Common myeloid progenitor, CD34-positive (primary cell): ENCODE results near the gene INAVA.
"Not testable (repeated sequence)": the region's sequence is repeated elsewhere in the genome, so short reads cannot be mapped to it uniquely, and the experiment has no call there.

Experiments used
- CTCF ChIA-PET: fragments of 350-600 bp; sonication (Branson Sonifier 250); formaldehyde crosslinking; loops from one replicate; lab custom pipeline; 2021; ENCODE audit warnings: antibody characterized with exemption; lab: Charles Lee
- POLR2A ChIA-PET: fragments of 350-600 bp; sonication (Branson Sonifier 250); formaldehyde crosslinking; loops from one replicate; lab custom pipeline; 2021; ENCODE audit warnings: antibody characterized with exemption; lab: Charles Lee
- DNase-seq, 3 donors: peaks; one replicate each; pipeline versions ENCODE4 v3.0.0 to v3.0.0-alpha.2; 2013
- H3K27ac ChIP-seq, 2 experiments: 1 replicate in 1 of 2; 2 replicates in 1 of 2; pipeline ENCODE4 v1.7.0; 2013; ENCODE audit warnings: inconsistent platforms in 2 of 2, low read length in 2 of 2, mild to moderate bottlenecking in 2 of 2, low read depth in 1 of 2, moderate library complexity in 1 of 2; ENCODE audit not compliant: severe bottlenecking in 2 of 2, insufficient read depth in 1 of 2, poor library complexity in 1 of 2
- H3K27me3 ChIP-seq, 5 experiments: replicated peaks in 2 of 5; 1 replicate in 3 of 5; 2 replicates in 2 of 5; pipeline versions ENCODE4 v1.6.1 to v1.7.0; 2013; ENCODE audit warnings: low read length in 4 of 5, mild to moderate bottlenecking in 2 of 5, moderate library complexity in 2 of 5, inconsistent platforms in 1 of 5; ENCODE audit not compliant: insufficient read depth in 5 of 5, control insufficient read depth in 4 of 5
- H3K36me3 ChIP-seq, 4 experiments: 1 replicate in 2 of 4; 2 replicates in 2 of 4; pipeline versions ENCODE4 v1.6.1 to v1.7.0; 2013; ENCODE audit warnings: low read length in 3 of 4, control low read depth in 1 of 4, mild to moderate bottlenecking in 1 of 4; ENCODE audit not compliant: control insufficient read depth in 4 of 4, insufficient read depth in 4 of 4
- H3K4me1 ChIP-seq, 4 experiments: 1 replicate in 3 of 4; 2 replicates in 1 of 4; pipeline versions ENCODE4 v1.6.1 to v1.7.1; 2013; ENCODE audit warnings: low read length in 3 of 4, mild to moderate bottlenecking in 3 of 4, control low read depth in 1 of 4, inconsistent platforms in 1 of 4, moderate library complexity in 1 of 4; ENCODE audit not compliant: control insufficient read depth in 4 of 4, insufficient read depth in 4 of 4; ENCODE audit errors: control extremely low read depth in 1 of 4
- H3K4me3 ChIP-seq, 7 experiments: 1 replicate in 4 of 7; 2 replicates in 3 of 7; pipeline versions ENCODE4 v1.5.1 to v1.7.0; 2013; ENCODE audit warnings: mild to moderate bottlenecking in 7 of 7, low read length in 6 of 7, moderate library complexity in 6 of 7, inconsistent platforms in 2 of 7, low read depth in 2 of 7, control low read depth in 1 of 7; ENCODE audit not compliant: insufficient read depth in 4 of 7, control insufficient read depth in 1 of 7; ENCODE audit errors: extremely low read depth in 1 of 7
- H3K9me3 ChIP-seq, 5 experiments: 1 replicate in 4 of 5; 2 replicates in 1 of 5; pipeline versions ENCODE4 v1.6.1 to v1.7.1; 2013; ENCODE audit warnings: low read length in 4 of 5, mild to moderate bottlenecking in 2 of 5, inconsistent platforms in 1 of 5, low read depth in 1 of 5, moderate library complexity in 1 of 5; ENCODE audit not compliant: control insufficient read depth in 4 of 5, insufficient read depth in 2 of 5; ENCODE audit errors: control extremely low read depth in 1 of 5
- WGBS: methylation state at CpG from one replicate; pipeline ENCODE4 v1.1.5; 2013; ENCODE audit not compliant: insufficient coverage; 5-methylcytosine and 5-hydroxymethylcytosine counted together

The INAVA gene

GRCh38 chr1:200907611-200908097, 13.0 kb downstream of the INAVA start:
- no peak for DNase-seq
- Histone ChIP-seq H3K4me3 (no peak overlapping the region), H3K9me3 (no peaks in the 10 kb centered on the region), H3K36me3 (no peaks in the 10 kb centered on the region), H3K27ac (no peak overlapping the region), H3K27me3 (no peaks in the 10 kb centered on the region), H3K4me1 (peaks cover 0 to 18% (median 0%) of the 10 kb centered on the region in 4 experiments)
- POLR2A ChIA-PET = no interaction called here
- WGBS = 93% methylated on average over 3 of the region's 5 CpGs
- CTCF ChIA-PET = interaction anchor here (0.6 to 2.3 kb wide), 3 partner anchors 9 to 317 kb away, joined by 3 to 6 read pairs (median 3); no protein-coding TSS in a partner anchor

DNA sequence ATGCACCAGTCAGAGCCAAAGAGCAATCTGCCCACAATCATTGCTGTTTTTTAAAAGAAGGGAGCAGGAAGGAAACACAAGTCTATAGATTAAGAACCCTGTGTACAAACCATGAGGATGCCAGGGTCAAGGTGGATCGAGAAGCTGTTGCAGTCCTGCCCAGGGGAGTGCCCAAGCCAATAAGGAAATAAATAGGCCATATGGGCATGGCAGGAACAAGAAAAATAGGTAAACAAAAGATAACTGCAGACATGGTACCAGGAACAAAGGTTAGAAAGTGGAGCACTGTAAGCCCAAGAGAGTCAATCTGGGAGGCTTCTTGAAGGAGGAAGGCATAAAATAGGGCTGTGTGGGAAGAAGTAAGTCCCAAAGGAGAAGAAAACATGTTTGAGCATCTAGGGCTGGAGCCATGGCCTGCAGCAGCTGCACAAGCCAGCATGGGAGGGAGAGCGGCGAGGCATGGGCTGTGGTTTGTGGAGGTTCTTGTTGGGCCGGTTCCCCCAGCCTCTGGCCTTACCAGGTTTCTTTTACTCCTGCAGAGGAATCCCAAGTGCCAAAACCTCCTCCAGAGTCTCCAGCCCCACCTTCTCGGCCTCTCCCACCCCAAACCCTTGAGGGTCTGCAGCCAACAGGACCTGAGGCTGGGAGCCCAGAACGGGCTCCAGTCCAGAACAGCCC, 13.6 kb downstream of the INAVA start:
- CTCF ChIA-PET = interaction anchor here (0.6 to 2.3 kb wide), 3 partner anchors 9 to 316 kb away, joined by 3 to 6 read pairs (median 3); no protein-coding TSS in a partner anchor
- no peak for DNase-seq
- POLR2A ChIA-PET = no interaction called here
- Histone ChIP-seq H3K27me3 (no peaks in the 10 kb centered on the region), H3K9me3 (no peaks in the 10 kb centered on the region), H3K36me3 (no peaks in the 10 kb centered on the region), H3K27ac (no peak overlapping the region), H3K4me3 (no peak overlapping the region), H3K4me1 (peaks cover 0 to 14% (median 0%) of the 10 kb centered on the region in 4 experiments)
- 89% methylated on average over 6 of the region's 6 CpGs for WGBS

- no peaks in the 10 kb centered on the region for H3K27me3 ChIP-seq
- no peaks in the 10 kb centered on the region for H3K36me3 ChIP-seq
- 71% methylated on average over 5 of the region's 5 CpGs for WGBS
- no peak for DNase-seq
- H3K4me1 ChIP-seq = peaks cover 0 to 14% (median 0%) of the 10 kb centered on the region in 4 experiments
- POLR2A ChIA-PET = interaction anchor here (1.0 kb wide), 1 partner anchor 18 kb away, joined by 3 read pairs; no protein-coding TSS in a partner anchor
- H3K27ac ChIP-seq = no peak overlapping the region
- CTCF ChIA-PET = interaction anchor here (2.3 kb wide), 1 partner anchor 20 kb away, joined by 6 read pairs; no protein-coding TSS in a partner anchor
- H3K9me3 ChIP-seq = no peaks in the 10 kb centered on the region
- H3K4me3 ChIP-seq = no peak overlapping the region
Measured at GRCh38 chr1:200909071-200909470, 14.4 kb downstream of the INAVA start.

DNA sequence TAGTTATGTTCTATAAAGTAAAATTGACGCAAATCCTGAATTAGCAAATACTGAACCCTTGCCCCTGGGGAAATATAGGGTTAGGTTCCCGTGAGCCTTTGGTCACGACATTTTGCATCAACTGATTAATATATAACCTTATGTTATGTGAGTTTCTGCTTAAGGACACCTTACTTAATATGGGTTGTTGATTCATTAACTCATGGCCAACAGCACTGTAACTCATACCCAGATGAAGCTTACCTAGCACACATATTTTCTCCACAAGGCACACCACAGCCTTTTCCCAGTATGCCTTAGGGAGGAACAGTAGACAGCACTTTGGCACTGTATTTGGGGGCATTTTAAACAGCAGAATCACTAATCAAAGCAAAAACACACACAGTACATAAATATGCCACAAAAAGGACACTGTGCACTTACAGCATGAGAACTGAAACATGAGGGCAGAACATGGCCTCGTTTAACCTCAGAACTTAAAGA, 15.1 kb downstream of the INAVA start:
- DNase-seq = no peak
- H3K27ac ChIP-seq = no peak overlapping the region
- ChIA-PET CTCF (no interaction called here), POLR2A (interaction anchor here (1.0 kb wide), 1 partner anchor 19 kb away, joined by 3 read pairs; no protein-coding TSS in a partner anchor)
- no peaks in the 10 kb centered on the region for H3K27me3 ChIP-seq
- no peaks in the 10 kb centered on the region for H3K36me3 ChIP-seq
- WGBS = 80% methylated on average over 1 of the region's 4 CpGs
- H3K9me3 ChIP-seq = no peaks in the 10 kb centered on the region
- H3K4me1 ChIP-seq = peaks cover 0 to 14% (median 0%) of the 10 kb centered on the region in 4 experiments
- no peak overlapping the region for H3K4me3 ChIP-seq

GRCh38 chr1:200911361-200911760, 16.7 kb downstream of the INAVA start:
- Histone ChIP-seq H3K9me3 (no peaks in the 10 kb centered on the region), H3K36me3 (no peaks in the 10 kb centered on the region), H3K27ac (no peak overlapping the region), H3K27me3 (no peaks in the 10 kb centered on the region), H3K4me1 (peaks cover 0 to 8% (median 0%) of the 10 kb centered on the region in 4 experiments), H3K4me3 (no peak overlapping the region)
- ChIA-PET POLR2A (no interaction called here), CTCF (no interaction called here)
- DNase-seq = no peak
- 98% methylated on average over 19 of the region's 24 CpGs for WGBS

DNA sequence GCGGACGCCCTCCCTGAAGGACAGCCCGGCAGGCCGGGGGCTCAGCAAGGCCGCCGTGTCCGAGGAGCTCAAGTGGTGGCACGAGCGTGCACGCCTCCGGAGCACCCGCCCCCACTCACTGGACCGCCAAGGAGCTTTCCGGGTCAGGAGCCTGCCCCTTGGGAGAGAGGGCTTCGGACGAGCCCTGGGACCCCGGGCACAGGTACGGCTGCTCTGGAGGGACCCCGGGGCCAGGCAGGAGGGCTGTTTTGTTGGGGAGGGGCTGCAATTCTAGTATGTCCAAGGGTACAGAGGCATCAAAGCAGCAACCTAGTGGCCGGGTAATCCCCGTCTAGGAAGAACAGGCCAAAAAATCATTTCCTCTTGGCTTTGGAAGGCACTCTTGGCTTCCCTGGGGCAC, 17.2 kb downstream of the INAVA start:
- H3K4me3 ChIP-seq, H3K27ac ChIP-seq, POLR2A ChIA-PET, H3K36me3 ChIP-seq, H3K9me3 ChIP-seq, CTCF ChIA-PET, DNase-seq, H3K4me1 ChIP-seq, H3K27me3 ChIP-seq: not testable (repeated sequence)
- WGBS = 98% methylated on average over 7 of the region's 21 CpGs

DNA sequence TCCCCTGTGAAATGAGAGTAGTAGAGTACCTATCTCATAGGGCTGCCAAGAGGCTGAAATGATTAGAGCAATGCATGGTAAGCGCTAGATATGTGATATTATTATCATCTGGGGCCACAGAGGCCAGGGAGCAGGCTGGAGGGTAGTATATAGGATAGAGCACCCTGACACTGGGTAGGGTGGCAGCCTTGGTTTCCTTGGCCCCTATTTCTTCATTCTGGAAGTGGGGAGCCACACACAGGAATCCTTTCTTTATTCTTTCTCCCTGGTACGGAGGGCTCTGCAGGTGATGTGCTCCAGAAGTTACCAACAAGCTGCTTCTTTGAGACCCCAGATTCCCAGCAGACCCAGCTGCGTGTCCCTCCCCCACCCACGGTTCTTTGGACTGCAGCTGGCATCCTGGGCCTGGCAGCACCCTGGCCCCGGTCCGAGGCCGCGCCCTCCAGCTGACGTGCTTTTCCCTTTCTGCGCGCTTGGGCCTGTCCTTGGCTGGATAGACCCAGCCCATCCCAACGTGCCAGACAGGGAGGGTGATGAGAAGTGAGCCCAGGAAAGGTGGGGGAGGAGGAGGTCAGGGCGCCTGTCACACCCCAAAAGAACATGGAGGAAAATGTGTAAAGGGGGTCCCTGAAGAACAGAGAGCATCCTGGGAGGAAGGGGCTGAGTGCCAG, 18.2 kb downstream of the INAVA start:
- ChIA-PET POLR2A (no interaction called here), CTCF (no interaction called here)
- Histone ChIP-seq H3K27me3 (no peaks in the 10 kb centered on the region), H3K4me3 (no peak overlapping the region), H3K27ac (no peak overlapping the region), H3K36me3 (no peaks in the 10 kb centered on the region), H3K9me3 (no peaks in the 10 kb centered on the region), H3K4me1 (peaks cover 0 to under 1% (median 0%) of the 10 kb centered on the region in 4 experiments)
- no peak for DNase-seq
- WGBS = 96% methylated on average over 5 of the region's 13 CpGs
